ENCODE measurements around the gene RNF138.

Gene RNF138

GRCh38 chr18:32160547-32160946 is 68.9 kb downstream of the RNF138 start:
- H3K9ac ChIP-seq (ENCODE audit: low read length): no peak overlapping the region
- no peaks in the 10 kb centered on the region for H3F3A ChIP-seq (ENCODE audit: insufficient read depth)
- no peak overlapping the region for H3K4me2 ChIP-seq (ENCODE audit: low read depth, low read length, poor library complexity, severe bottlenecking)
- H2AFZ ChIP-seq (ENCODE audit: low read depth, low read length, severe bottlenecking): no peak overlapping the region
- H3K27me3 ChIP-seq (ENCODE audit: low read length): no peaks in the 10 kb centered on the region
- H3K9me2 ChIP-seq (replicated peaks; ENCODE audit: insufficient read depth, low read length): no peaks in the 10 kb centered on the region
- H4K20me1 ChIP-seq (ENCODE audit: low read depth, low read length): no peaks in the 10 kb centered on the region
- no peak overlapping the region for H3K27ac ChIP-seq (ENCODE audit: low read depth, low read length)
- no peak overlapping the region for H3K4me3 ChIP-seq (ENCODE audit: insufficient read depth, low read length, poor library complexity, severe bottlenecking)
- H3K79me2 ChIP-seq (ENCODE audit: insufficient read depth, low read length): no peaks in the 10 kb centered on the region
- H3K36me3 ChIP-seq (ENCODE audit: low read length): no peaks in the 10 kb centered on the region
- TF ChIP-seq CTCF (IDR thresholded peaks at IDR 0.05; ENCODE audit: insufficient read depth, low read length, poor library complexity, severe bottlenecking) (no peak), EZH2phosphoT487 (conservative IDR thresholded peaks at IDR 0.05; ENCODE audit: low read length) (no peak)
- H3K9me3 ChIP-seq (ENCODE audit: insufficient read depth, low read length): no peaks in the 10 kb centered on the region

GRCh38 chr18:32167980-32168730 is 76.5 kb downstream of the RNF138 start:
- Histone ChIP-seq H3K27ac (ENCODE audit: low read depth, low read length) (no peak overlapping the region), H3K27me3 (ENCODE audit: low read length) (no peaks in the 10 kb centered on the region), H3K9me3 (ENCODE audit: insufficient read depth, low read length) (no peaks in the 10 kb centered on the region)

GRCh38 chr18:32173654-32174053 is 82.0 kb downstream of the RNF138 start:
- H3K9me3 ChIP-seq (ENCODE audit: insufficient read depth, low read length): no peaks in the 10 kb centered on the region
- no peak overlapping the region for H3K4me2 ChIP-seq (ENCODE audit: low read depth, low read length, poor library complexity, severe bottlenecking)
- no peaks in the 10 kb centered on the region for H3F3A ChIP-seq (ENCODE audit: insufficient read depth)
- H3K9me2 ChIP-seq (replicated peaks; ENCODE audit: insufficient read depth, low read length): no peaks in the 10 kb centered on the region
- no peaks in the 10 kb centered on the region for H3K27me3 ChIP-seq (ENCODE audit: low read length)
- no peak overlapping the region for H3K4me3 ChIP-seq (ENCODE audit: insufficient read depth, low read length, poor library complexity, severe bottlenecking)
- H4K20me1 ChIP-seq (ENCODE audit: low read depth, low read length): no peaks in the 10 kb centered on the region
- no peaks in the 10 kb centered on the region for H3K79me2 ChIP-seq (ENCODE audit: insufficient read depth, low read length)
- no peak overlapping the region for H3K27ac ChIP-seq (ENCODE audit: low read depth, low read length)
- no peaks in the 10 kb centered on the region for H3K36me3 ChIP-seq (ENCODE audit: low read length)
- H3K9ac ChIP-seq (ENCODE audit: low read length): no peak overlapping the region
- H2AFZ ChIP-seq (ENCODE audit: low read depth, low read length, severe bottlenecking): no peak overlapping the region
- TF ChIP-seq EZH2phosphoT487 (conservative IDR thresholded peaks at IDR 0.05; ENCODE audit: low read length) (no peak), CTCF (IDR thresholded peaks at IDR 0.05; ENCODE audit: insufficient read depth, low read length, poor library complexity, severe bottlenecking) (no peak)

More at GRCh38 chr18:32167980-32168730, 76.5 kb downstream of the RNF138 start:
- TF ChIP-seq CTCF (IDR thresholded peaks at IDR 0.05; ENCODE audit: insufficient read depth, low read length, poor library complexity, severe bottlenecking) (no peak), EZH2phosphoT487 (conservative IDR thresholded peaks at IDR 0.05; ENCODE audit: low read length) (no peak)
- Histone ChIP-seq H3K36me3 (ENCODE audit: low read length) (no peaks in the 10 kb centered on the region), H3K4me2 (ENCODE audit: low read depth, low read length, poor library complexity, severe bottlenecking) (no peak overlapping the region), H4K20me1 (ENCODE audit: low read depth, low read length) (no peaks in the 10 kb centered on the region), H2AFZ (ENCODE audit: low read depth, low read length, severe bottlenecking) (no peak overlapping the region), H3K9me2 (replicated peaks; ENCODE audit: insufficient read depth, low read length) (no peaks in the 10 kb centered on the region), H3K4me3 (ENCODE audit: insufficient read depth, low read length, poor library complexity, severe bottlenecking) (no peak overlapping the region), H3F3A (ENCODE audit: insufficient read depth) (no peaks in the 10 kb centered on the region), H3K79me2 (ENCODE audit: insufficient read depth, low read length) (no peaks in the 10 kb centered on the region), H3K9ac (ENCODE audit: low read length) (no peak overlapping the region)

All from SU-DHL-6 (cell line).